Measurements from ENCODE around the gene FOXJ1. TPM values are rescaled to one million over a fixed set of nuclear protein-coding genes. Genes with fewer than 3 reads are reported as not detected.

FOXJ1 gene
- total and polyA plus RNA-seq, 2 experiments from 2014 or later = 1.1 to 1.6 TPM

- TF ChIP-seq EZH2phosphoT487 (IDR thresholded peaks at IDR 0.05; ENCODE audit: low read depth, severe bottlenecking, unreplicated experiment) (no peak), CTCF (IDR thresholded peaks at IDR 0.05; ENCODE audit: poor library complexity) (no peak), EZH2 (IDR thresholded peaks at IDR 0.05; ENCODE audit: borderline replicate concordance) (no peak)
- Histone ChIP-seq H3K79me2 (no peaks in the 10 kb centered on the region), H4K20me1 (ENCODE audit: insufficient read depth, poor library complexity, severe bottlenecking) (no peaks in the 10 kb centered on the region), H2AFZ (no peak overlapping the region), H3K36me3 (replicated peaks; ENCODE audit: insufficient read depth, low read depth) (no peaks in the 10 kb centered on the region), H3K4me3 (no peak overlapping the region), H3K4me1 (ENCODE audit: insufficient read depth) (peaks cover 3% of the 10 kb centered on the region), H3K9me3 (ENCODE audit: low read depth) (no peaks in the 10 kb centered on the region), H3K4me2 (no peak overlapping the region), H3K27ac (no peak overlapping the region), H3K27me3 (no peaks in the 10 kb centered on the region), H3K9me2 (replicated peaks; ENCODE audit: insufficient read depth) (no peaks in the 10 kb centered on the region)
- WGBS (ENCODE audit: low lambda C conversion rate, missing lambda C conversion rate) = 84% methylated on average over 5 of the region's 5 CpGs
- no peak for DNase-seq (ENCODE audit: low spot score)
Observed at GRCh38 chr17:76125391-76125675, 15.7 kb downstream of the FOXJ1 start.

GRCh38 chr17:76124582-76125390 is 16.3 kb downstream of the FOXJ1 start:
- H2AFZ ChIP-seq = no peak overlapping the region
- no peaks in the 10 kb centered on the region for H3K9me2 ChIP-seq (replicated peaks; ENCODE audit: insufficient read depth)
- WGBS (ENCODE audit: low lambda C conversion rate, missing lambda C conversion rate) = 86% methylated on average over 22 of the region's 22 CpGs
- H4K20me1 ChIP-seq (ENCODE audit: insufficient read depth, poor library complexity, severe bottlenecking) = no peaks in the 10 kb centered on the region
- no peak overlapping the region for H3K4me3 ChIP-seq
- peak; percentile 12 for DNase-seq (ENCODE audit: low spot score)
- no peaks in the 10 kb centered on the region for H3K9me3 ChIP-seq (ENCODE audit: low read depth)
- H3K4me1 ChIP-seq (ENCODE audit: insufficient read depth) = peaks cover 3% of the 10 kb centered on the region
- TF ChIP-seq EZH2phosphoT487 (IDR thresholded peaks at IDR 0.05; ENCODE audit: low read depth, severe bottlenecking, unreplicated experiment) (no peak), CTCF (IDR thresholded peaks at IDR 0.05; ENCODE audit: poor library complexity) (peak; percentile 12)
- no peak overlapping the region for H3K27ac ChIP-seq
- H3K4me2 ChIP-seq = no peak overlapping the region
- no peaks in the 10 kb centered on the region for H3K27me3 ChIP-seq
- H3K36me3 ChIP-seq (replicated peaks; ENCODE audit: insufficient read depth, low read depth) = no peaks in the 10 kb centered on the region
- H3K79me2 ChIP-seq = no peaks in the 10 kb centered on the region

DNA sequence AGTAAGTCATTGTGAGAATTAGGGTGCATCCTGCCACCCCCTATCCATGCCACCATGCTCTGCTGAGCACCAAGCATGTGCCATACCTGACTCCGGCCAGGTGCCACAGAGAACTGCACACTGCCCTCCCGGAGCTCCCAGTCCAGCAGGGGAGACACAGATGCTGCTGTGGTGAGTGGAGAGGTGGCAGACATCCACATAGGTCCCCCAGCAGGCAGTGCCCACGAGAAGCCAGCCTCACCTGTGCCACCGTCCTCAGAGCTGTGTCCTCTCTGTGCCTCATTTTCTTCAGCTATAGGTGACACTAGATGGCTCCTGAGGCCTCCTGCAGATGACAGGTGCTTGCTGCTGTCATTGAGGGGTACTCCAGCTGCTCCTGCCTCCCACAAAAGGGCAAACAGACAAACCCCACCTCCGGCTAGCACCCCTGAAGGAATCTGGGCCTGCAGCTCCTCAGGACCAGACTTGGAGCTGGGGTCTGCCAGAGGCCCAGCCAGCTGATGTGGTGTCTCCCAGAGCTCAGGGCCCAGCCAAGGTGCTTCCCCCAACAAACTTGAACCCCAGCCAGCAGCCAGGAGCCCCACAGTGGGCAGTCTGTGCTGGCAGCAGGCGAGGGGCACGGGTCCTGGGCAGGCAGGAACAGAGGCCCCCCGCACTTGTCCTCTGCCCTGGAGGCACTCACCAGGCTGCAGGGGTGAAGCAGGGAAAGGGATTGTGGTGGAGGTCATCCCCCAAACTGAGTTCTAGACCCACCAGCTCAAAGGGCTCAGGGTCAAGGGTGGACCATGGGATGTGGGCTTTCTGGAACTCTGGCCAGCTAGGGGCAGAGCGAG is 17.1 kb downstream of the FOXJ1 start:
- peaks cover 3% of the 10 kb centered on the region for H3K4me1 ChIP-seq (ENCODE audit: insufficient read depth)
- 73% methylated on average over 9 of the region's 9 CpGs for WGBS (ENCODE audit: low lambda C conversion rate, missing lambda C conversion rate)
- no peaks in the 10 kb centered on the region for H3K79me2 ChIP-seq
- no peak overlapping the region for H3K27ac ChIP-seq
- H3K9me2 ChIP-seq (replicated peaks; ENCODE audit: insufficient read depth) = no peaks in the 10 kb centered on the region
- no peaks in the 10 kb centered on the region for H3K36me3 ChIP-seq (replicated peaks; ENCODE audit: insufficient read depth, low read depth)
- no peaks in the 10 kb centered on the region for H4K20me1 ChIP-seq (ENCODE audit: insufficient read depth, poor library complexity, severe bottlenecking)
- no peak for DNase-seq (ENCODE audit: low spot score)
- no peak overlapping the region for H3K4me2 ChIP-seq
- H3K4me3 ChIP-seq = no peak overlapping the region
- TF ChIP-seq EZH2phosphoT487 (IDR thresholded peaks at IDR 0.05; ENCODE audit: low read depth, severe bottlenecking, unreplicated experiment) (no peak), EZH2 (IDR thresholded peaks at IDR 0.05; ENCODE audit: borderline replicate concordance) (no peak), CTCF (IDR thresholded peaks at IDR 0.05; ENCODE audit: poor library complexity) (no peak)
- H2AFZ ChIP-seq = no peak overlapping the region
- no peaks in the 10 kb centered on the region for H3K9me3 ChIP-seq (ENCODE audit: low read depth)
- H3K27me3 ChIP-seq = no peaks in the 10 kb centered on the region
